ENCODE data around the gene FAM131B. TPM values are rescaled to one million over a fixed set of nuclear protein-coding genes. Genes with fewer than 3 reads are reported as not detected.

FAM131B gene
- total and polyA plus RNA-seq, 7 donors = under 0.01 to 15.7 (median 6.4) TPM

- Histone ChIP-seq H3K9me3 (no peaks in the 10 kb centered on the region), H3K36me3 (no peaks in the 10 kb centered on the region), H3K27me3 (no peaks in the 10 kb centered on the region), H3K4me3 (no peak overlapping the region), H3K27ac (no peak overlapping the region), H3K4me1 (no peaks in the 10 kb centered on the region)
- TF ChIP-seq CTCF (IDR thresholded peaks at IDR 0.05) = no peak
- TF ChIP-seq POLR2A (IDR thresholded peaks at IDR 0.05) = no peak
- TF ChIP-seq POLR2AphosphoS5 (IDR thresholded peaks at IDR 0.05) = no peak
- no peak for TF ChIP-seq EP300 (IDR thresholded peaks at IDR 0.05)
- 92 to 95% methylated on average over 10 of the region's 10 CpGs for WGBS, 2 donors
- no peak for DNase-seq
- intact Hi-C loops (cut with DNase I) = no loop called here
These were observed 41.3 kb downstream of the FAM131B start for GRCh38 chr7:143321242-143321641.

- H3K4me3 ChIP-seq = no peak overlapping the region
- H3K36me3 ChIP-seq = no peaks in the 10 kb centered on the region
- intact Hi-C loops (cut with DNase I) = no loop called here
- TF ChIP-seq EP300 (IDR thresholded peaks at IDR 0.05) (no peak), POLR2AphosphoS5 (IDR thresholded peaks at IDR 0.05) (no peak), POLR2A (IDR thresholded peaks at IDR 0.05) (no peak), CTCF (IDR thresholded peaks at IDR 0.05) (no peak)
- WGBS, 2 donors = 26 to 65% methylated on average over 9 of the region's 9 CpGs
- no peaks in the 10 kb centered on the region for H3K27me3 ChIP-seq
- no peaks in the 10 kb centered on the region for H3K4me1 ChIP-seq
- no peaks in the 10 kb centered on the region for H3K9me3 ChIP-seq
- DNase-seq = no peak
- no peak overlapping the region for H3K27ac ChIP-seq
These were observed 41.9 kb downstream of the FAM131B start for GRCh38 chr7:143320620-143321019.

- no peaks in the 10 kb centered on the region for H3K27me3 ChIP-seq
- intact Hi-C loops (cut with DNase I) = no loop called here
- H3K27ac ChIP-seq = no peak overlapping the region
- 84 to 88% methylated on average over 5 of the region's 5 CpGs for WGBS, 2 donors
- H3K9me3 ChIP-seq = no peaks in the 10 kb centered on the region
- no peaks in the 10 kb centered on the region for H3K4me1 ChIP-seq
- DNase-seq = no peak
- H3K4me3 ChIP-seq = no peak overlapping the region
- TF ChIP-seq POLR2A (IDR thresholded peaks at IDR 0.05) (no peak), EP300 (IDR thresholded peaks at IDR 0.05) (no peak), CTCF (IDR thresholded peaks at IDR 0.05) (no peak), POLR2AphosphoS5 (IDR thresholded peaks at IDR 0.05) (no peak)
- H3K36me3 ChIP-seq = no peaks in the 10 kb centered on the region
These were observed 43.9 kb downstream of the FAM131B start for GRCh38 chr7:143318661-143319060.

- Histone ChIP-seq H3K36me3 (no peaks in the 10 kb centered on the region), H3K9me3 (no peaks in the 10 kb centered on the region), H3K27ac (no peak overlapping the region), H3K27me3 (no peaks in the 10 kb centered on the region), H3K4me1 (no peaks in the 10 kb centered on the region), H3K4me3 (no peak overlapping the region)
- no peak for TF ChIP-seq POLR2AphosphoS5 (IDR thresholded peaks at IDR 0.05)
- no peak for TF ChIP-seq CTCF (IDR thresholded peaks at IDR 0.05)
- TF ChIP-seq EP300 (IDR thresholded peaks at IDR 0.05) = no peak
- TF ChIP-seq POLR2A (IDR thresholded peaks at IDR 0.05) = no peak
- 86 to 90% methylated on average over 4 of the region's 4 CpGs for WGBS, 2 donors
- intact Hi-C loops (cut with DNase I) = no loop called here
- no peak for DNase-seq
These were observed 46.0 kb downstream of the FAM131B start for GRCh38 chr7:143316492-143316891.

- 82 to 89% methylated on average over 5 of the region's 5 CpGs for WGBS, 2 donors
- no peak within 1 kb of the TSS for H3K27ac ChIP-seq
- DNase-seq = no peak
- intact Hi-C loops (cut with DNase I) = no loop called here
- no peaks in the 10 kb centered on the region for H3K9me3 ChIP-seq
- H3K4me3 ChIP-seq = no peak within 1 kb of the TSS
- H3K4me1 ChIP-seq = no peaks in the 10 kb centered on the region
- no peaks in the 10 kb centered on the region for H3K27me3 ChIP-seq
- no peaks in the 10 kb centered on the region for H3K36me3 ChIP-seq
- TF ChIP-seq CTCF (IDR thresholded peaks at IDR 0.05) (no peak), EP300 (IDR thresholded peaks at IDR 0.05) (no peak), POLR2AphosphoS5 (IDR thresholded peaks at IDR 0.05) (no peak), POLR2A (IDR thresholded peaks at IDR 0.05) (no peak)
These were observed 46.7 kb downstream of the FAM131B start, which contains the start of gene CLCN1 for GRCh38 chr7:143315776-143316175. TSS of gene CLCN1 (plus strand) at chr7:143316111. CDS start at chr7:143316213, 102 bp downstream.
